HL-60 (cell line): Measurements from ENCODE around the gene MR1.

Source experiments
- SPI1 ChIP-seq: IDR thresholded peaks from 2 replicates; pipeline ENCODE4 v1.6.1; 2012; ENCODE audit warnings: low read depth, mild to moderate bottlenecking, borderline replicate concordance
- TF ChIP-seq, protein P1 (sequence below): IDR thresholded peaks from one replicate; pipeline ENCODE4 v1.5.1; 2011; ENCODE audit warnings: low read length, control low read depth, inconsistent platforms; ENCODE audit not compliant: insufficient read depth

DNA sequence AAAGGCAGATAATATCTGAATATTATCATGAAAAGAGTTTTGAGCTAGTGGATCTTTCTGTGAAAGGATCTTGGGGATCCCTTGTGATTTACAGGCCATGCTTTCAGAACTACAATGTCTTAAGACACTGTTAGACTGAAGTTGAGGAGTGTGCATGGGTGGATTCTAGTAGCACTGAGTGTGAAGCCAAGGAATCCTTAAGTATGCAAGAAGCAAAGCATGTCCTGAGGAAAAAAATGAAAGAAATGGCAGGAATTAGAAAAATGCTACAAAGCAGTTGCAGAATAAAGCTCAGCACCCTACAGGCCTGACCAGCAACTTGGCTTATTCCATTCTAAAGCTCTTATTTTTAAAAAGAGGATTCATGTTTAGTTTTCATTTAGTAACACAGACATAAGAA, 23.0 kb upstream of the MR1 start:
- TF ChIP-seq, protein P1, sequence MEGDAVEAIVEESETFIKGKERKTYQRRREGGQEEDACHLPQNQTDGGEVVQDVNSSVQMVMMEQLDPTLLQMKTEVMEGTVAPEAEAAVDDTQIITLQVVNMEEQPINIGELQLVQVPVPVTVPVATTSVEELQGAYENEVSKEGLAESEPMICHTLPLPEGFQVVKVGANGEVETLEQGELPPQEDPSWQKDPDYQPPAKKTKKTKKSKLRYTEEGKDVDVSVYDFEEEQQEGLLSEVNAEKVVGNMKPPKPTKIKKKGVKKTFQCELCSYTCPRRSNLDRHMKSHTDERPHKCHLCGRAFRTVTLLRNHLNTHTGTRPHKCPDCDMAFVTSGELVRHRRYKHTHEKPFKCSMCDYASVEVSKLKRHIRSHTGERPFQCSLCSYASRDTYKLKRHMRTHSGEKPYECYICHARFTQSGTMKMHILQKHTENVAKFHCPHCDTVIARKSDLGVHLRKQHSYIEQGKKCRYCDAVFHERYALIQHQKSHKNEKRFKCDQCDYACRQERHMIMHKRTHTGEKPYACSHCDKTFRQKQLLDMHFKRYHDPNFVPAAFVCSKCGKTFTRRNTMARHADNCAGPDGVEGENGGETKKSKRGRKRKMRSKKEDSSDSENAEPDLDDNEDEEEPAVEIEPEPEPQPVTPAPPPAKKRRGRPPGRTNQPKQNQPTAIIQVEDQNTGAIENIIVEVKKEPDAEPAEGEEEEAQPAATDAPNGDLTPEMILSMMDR: no peak
- TF ChIP-seq SPI1: no peak
